K562 (cell line): Measurements from ENCODE around the gene ZNF516. TPM values are rescaled to one million over a fixed set of nuclear protein-coding genes. Genes with fewer than 3 reads are reported as not detected.

ENCODE experiments used
- ETV6 ChIP-seq, 3 experiments: fragments of 150-350 bp in 1 of 3; sonication (generic) in 1 of 3; formaldehyde crosslinking in 1 of 3; IDR thresholded peaks; 2 replicates each; pipeline versions ENCODE4 v1.6.1 to v1.8.0; 2014 to 2022; ENCODE audit warnings: borderline replicate concordance in 2 of 3, low read depth in 2 of 3, antibody characterized with exemption in 1 of 3, low read length in 1 of 3, mild to moderate bottlenecking in 1 of 3, missing genetic modification reagents in 1 of 3
- FOSL1 ChIP-seq: fragments of 200-800 bp; sonication (Bioruptor generic); conservative IDR thresholded peaks from 2 replicates; pipeline ENCODE4 v1.6.1; 2016; ENCODE audit warnings: missing genetic modification characterization, missing compliant biosample characterization
- FOXK2 ChIP-seq, 2 experiments: fragments of 450-650 bp; IDR thresholded peaks in 1 of 2; conservative IDR thresholded peaks in 1 of 2; 2 replicates each; pipeline ENCODE4 v1.6.1; 2016; ENCODE audit warnings: low read depth in 2 of 2, mild to moderate bottlenecking in 1 of 2
- RBFOX2 ChIP-seq: fragments of 200-400 bp; formaldehyde crosslinking; IDR thresholded peaks from 2 replicates; pipeline ENCODE4 v1.6.1; 2017; ENCODE audit warnings: low read depth, mild to moderate bottlenecking, low read length, moderate library complexity
- ZFPM2 ChIP-seq: fragments of 250-450 bp; sonication (Bioruptor Pico); IDR thresholded peaks from 2 replicates; pipeline ENCODE4 v1.5.1; 2022; ENCODE audit warnings: mild to moderate bottlenecking
- ZKSCAN3 ChIP-seq: fragments of 250-450 bp; sonication (Bioruptor Pico); IDR thresholded peaks from 2 replicates; pipeline ENCODE4 v1.4.0; 2020
- polyA plus RNA-seq, 8 experiments: library from polyadenylated mRNA; depleted of rRNA in 4 of 8; stranded (reverse) in 5 of 8; unstranded in 3 of 8; fragments of >200 nt; fragmentation: Nextera tagmentation in 2 of 8; fragmentation: Illumina TruSeq in 1 of 8; extraction: Ambion mirVana in 2 of 8; extraction: Trizol in 1 of 8; gene quantifications; 2 replicates each; pipeline versions ENCODE4 v1.2.1 to v1.2.3, GENCODE V29; 2011 to 2014; ENCODE audit warnings: inconsistent platforms in 1 of 8, missing spikeins in 1 of 8
- total RNA-seq, 7 experiments: library from RNA; depleted of rRNA in 6 of 7; stranded (reverse); fragments of >200 nt in 6 of 7; fragmentation: Illumina TruSeq in 2 of 7; extraction: Trizol in 2 of 7; gene quantifications; 2 replicates each; pipeline versions ENCODE4 v1.2.1 to v1.2.3, GENCODE V29; 2011 to 2021; ENCODE audit warnings: low replicate concordance in 1 of 7
- TF ChIP-seq, protein P1 (sequence below): fragments of 200-600 bp; sonication (generic); IDR thresholded peaks from one replicate; pipeline ENCODE4 v1.6.1; 2012; ENCODE audit warnings: mild to moderate bottlenecking, low read depth, low read length, inconsistent platforms
- TF ChIP-seq, protein P2 (sequence below), 2 experiments: fragments of 250-450 bp in 1 of 2; fragments of 450-650 bp in 1 of 2; sonication (Bioruptor Pico) in 1 of 2; IDR thresholded peaks; 2 replicates each; pipeline versions ENCODE4 v1.6.1 to v1.8.0; 2016 to 2021; ENCODE audit warnings: mild to moderate bottlenecking in 2 of 2, moderate library complexity in 2 of 2, missing compliant biosample characterization in 1 of 2, missing genetic modification characterization in 1 of 2
- TF ChIP-seq, protein P3 (sequence below): sonication (generic); formaldehyde crosslinking; IDR thresholded peaks from 2 replicates; pipeline ENCODE4 v1.8.0; 2023; ENCODE audit warnings: missing genetic modification reagents, mild to moderate bottlenecking, borderline replicate concordance

ZNF516 gene
- total and polyA plus RNA-seq, 9 of the 15 experiments (the other 6 are each of a cell fraction or from before 2014, with no cell fraction given), result 0.04 to 0.20 (median 0.08) TPM; not detected in 3

DNA sequence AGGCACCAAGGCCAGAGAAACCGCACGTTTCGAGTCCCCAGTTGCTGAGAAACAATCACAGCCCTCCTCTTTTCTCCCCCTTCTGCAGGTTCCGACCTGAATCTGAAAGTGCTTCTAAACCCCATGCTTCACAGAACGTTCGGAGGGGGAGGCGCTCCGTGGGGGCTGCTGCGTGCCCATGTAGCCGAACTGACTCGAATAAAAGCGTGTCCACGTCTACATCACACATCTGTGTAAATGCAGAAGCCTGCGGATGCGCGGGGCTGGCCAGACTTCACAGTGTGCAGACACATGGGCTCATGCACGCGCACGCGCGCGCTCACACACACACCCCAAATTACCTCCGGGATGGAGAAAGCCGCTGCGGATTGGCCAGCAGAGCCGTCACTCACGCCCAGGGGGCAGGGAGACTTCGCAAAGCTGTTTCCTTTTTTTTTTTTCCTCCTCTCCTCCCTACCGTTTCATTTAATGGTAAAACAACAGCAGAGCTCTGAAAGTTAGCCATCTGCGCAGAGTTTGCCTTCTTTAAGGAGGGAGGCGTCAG, 2.3 kb downstream of the ZNF516 start (continued):
- TF ChIP-seq, protein P1, sequence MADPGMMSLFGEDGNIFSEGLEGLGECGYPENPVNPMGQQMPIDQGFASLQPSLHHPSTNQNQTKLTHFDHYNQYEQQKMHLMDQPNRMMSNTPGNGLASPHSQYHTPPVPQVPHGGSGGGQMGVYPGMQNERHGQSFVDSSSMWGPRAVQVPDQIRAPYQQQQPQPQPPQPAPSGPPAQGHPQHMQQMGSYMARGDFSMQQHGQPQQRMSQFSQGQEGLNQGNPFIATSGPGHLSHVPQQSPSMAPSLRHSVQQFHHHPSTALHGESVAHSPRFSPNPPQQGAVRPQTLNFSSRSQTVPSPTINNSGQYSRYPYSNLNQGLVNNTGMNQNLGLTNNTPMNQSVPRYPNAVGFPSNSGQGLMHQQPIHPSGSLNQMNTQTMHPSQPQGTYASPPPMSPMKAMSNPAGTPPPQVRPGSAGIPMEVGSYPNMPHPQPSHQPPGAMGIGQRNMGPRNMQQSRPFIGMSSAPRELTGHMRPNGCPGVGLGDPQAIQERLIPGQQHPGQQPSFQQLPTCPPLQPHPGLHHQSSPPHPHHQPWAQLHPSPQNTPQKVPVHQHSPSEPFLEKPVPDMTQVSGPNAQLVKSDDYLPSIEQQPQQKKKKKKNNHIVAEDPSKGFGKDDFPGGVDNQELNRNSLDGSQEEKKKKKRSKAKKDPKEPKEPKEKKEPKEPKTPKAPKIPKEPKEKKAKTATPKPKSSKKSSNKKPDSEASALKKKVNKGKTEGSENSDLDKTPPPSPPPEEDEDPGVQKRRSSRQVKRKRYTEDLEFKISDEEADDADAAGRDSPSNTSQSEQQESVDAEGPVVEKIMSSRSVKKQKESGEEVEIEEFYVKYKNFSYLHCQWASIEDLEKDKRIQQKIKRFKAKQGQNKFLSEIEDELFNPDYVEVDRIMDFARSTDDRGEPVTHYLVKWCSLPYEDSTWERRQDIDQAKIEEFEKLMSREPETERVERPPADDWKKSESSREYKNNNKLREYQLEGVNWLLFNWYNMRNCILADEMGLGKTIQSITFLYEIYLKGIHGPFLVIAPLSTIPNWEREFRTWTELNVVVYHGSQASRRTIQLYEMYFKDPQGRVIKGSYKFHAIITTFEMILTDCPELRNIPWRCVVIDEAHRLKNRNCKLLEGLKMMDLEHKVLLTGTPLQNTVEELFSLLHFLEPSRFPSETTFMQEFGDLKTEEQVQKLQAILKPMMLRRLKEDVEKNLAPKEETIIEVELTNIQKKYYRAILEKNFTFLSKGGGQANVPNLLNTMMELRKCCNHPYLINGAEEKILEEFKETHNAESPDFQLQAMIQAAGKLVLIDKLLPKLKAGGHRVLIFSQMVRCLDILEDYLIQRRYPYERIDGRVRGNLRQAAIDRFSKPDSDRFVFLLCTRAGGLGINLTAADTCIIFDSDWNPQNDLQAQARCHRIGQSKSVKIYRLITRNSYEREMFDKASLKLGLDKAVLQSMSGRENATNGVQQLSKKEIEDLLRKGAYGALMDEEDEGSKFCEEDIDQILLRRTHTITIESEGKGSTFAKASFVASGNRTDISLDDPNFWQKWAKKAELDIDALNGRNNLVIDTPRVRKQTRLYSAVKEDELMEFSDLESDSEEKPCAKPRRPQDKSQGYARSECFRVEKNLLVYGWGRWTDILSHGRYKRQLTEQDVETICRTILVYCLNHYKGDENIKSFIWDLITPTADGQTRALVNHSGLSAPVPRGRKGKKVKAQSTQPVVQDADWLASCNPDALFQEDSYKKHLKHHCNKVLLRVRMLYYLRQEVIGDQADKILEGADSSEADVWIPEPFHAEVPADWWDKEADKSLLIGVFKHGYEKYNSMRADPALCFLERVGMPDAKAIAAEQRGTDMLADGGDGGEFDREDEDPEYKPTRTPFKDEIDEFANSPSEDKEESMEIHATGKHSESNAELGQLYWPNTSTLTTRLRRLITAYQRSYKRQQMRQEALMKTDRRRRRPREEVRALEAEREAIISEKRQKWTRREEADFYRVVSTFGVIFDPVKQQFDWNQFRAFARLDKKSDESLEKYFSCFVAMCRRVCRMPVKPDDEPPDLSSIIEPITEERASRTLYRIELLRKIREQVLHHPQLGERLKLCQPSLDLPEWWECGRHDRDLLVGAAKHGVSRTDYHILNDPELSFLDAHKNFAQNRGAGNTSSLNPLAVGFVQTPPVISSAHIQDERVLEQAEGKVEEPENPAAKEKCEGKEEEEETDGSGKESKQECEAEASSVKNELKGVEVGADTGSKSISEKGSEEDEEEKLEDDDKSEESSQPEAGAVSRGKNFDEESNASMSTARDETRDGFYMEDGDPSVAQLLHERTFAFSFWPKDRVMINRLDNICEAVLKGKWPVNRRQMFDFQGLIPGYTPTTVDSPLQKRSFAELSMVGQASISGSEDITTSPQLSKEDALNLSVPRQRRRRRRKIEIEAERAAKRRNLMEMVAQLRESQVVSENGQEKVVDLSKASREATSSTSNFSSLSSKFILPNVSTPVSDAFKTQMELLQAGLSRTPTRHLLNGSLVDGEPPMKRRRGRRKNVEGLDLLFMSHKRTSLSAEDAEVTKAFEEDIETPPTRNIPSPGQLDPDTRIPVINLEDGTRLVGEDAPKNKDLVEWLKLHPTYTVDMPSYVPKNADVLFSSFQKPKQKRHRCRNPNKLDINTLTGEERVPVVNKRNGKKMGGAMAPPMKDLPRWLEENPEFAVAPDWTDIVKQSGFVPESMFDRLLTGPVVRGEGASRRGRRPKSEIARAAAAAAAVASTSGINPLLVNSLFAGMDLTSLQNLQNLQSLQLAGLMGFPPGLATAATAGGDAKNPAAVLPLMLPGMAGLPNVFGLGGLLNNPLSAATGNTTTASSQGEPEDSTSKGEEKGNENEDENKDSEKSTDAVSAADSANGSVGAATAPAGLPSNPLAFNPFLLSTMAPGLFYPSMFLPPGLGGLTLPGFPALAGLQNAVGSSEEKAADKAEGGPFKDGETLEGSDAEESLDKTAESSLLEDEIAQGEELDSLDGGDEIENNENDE, result no peak
- TF ChIP-seq FOSL1 (tag) (no peak), FOXK2 (conservative IDR thresholded peaks at IDR 0.05 in 1 of 2, IDR thresholded peaks at IDR 0.05 in 1 of 2; ENCODE audit: low read depth in 2 of 2) (no peak), ZKSCAN3 (CRISPR knock-in tag) (no peak), ETV6 (IDR thresholded peaks at IDR 0.05; ENCODE audit: borderline replicate concordance in 1 of 2, low read depth in 2 of 2, low read length in 1 of 2) (no peak), ETV6 (CRISPR knock-in tag; IDR thresholded peaks at IDR 0.05; ENCODE audit: borderline replicate concordance) (no peak), ZFPM2 (CRISPR knock-in tag) (no peak), RBFOX2 (no peak)
- TF ChIP-seq, protein P2, sequence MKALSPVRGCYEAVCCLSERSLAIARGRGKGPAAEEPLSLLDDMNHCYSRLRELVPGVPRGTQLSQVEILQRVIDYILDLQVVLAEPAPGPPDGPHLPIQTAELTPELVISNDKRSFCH (CRISPR knock-in tag; IDR thresholded peaks at IDR 0.05), result no peak
- TF ChIP-seq, protein P2 (tag; IDR thresholded peaks at IDR 0.05), result no peak
- TF ChIP-seq, protein P3, sequence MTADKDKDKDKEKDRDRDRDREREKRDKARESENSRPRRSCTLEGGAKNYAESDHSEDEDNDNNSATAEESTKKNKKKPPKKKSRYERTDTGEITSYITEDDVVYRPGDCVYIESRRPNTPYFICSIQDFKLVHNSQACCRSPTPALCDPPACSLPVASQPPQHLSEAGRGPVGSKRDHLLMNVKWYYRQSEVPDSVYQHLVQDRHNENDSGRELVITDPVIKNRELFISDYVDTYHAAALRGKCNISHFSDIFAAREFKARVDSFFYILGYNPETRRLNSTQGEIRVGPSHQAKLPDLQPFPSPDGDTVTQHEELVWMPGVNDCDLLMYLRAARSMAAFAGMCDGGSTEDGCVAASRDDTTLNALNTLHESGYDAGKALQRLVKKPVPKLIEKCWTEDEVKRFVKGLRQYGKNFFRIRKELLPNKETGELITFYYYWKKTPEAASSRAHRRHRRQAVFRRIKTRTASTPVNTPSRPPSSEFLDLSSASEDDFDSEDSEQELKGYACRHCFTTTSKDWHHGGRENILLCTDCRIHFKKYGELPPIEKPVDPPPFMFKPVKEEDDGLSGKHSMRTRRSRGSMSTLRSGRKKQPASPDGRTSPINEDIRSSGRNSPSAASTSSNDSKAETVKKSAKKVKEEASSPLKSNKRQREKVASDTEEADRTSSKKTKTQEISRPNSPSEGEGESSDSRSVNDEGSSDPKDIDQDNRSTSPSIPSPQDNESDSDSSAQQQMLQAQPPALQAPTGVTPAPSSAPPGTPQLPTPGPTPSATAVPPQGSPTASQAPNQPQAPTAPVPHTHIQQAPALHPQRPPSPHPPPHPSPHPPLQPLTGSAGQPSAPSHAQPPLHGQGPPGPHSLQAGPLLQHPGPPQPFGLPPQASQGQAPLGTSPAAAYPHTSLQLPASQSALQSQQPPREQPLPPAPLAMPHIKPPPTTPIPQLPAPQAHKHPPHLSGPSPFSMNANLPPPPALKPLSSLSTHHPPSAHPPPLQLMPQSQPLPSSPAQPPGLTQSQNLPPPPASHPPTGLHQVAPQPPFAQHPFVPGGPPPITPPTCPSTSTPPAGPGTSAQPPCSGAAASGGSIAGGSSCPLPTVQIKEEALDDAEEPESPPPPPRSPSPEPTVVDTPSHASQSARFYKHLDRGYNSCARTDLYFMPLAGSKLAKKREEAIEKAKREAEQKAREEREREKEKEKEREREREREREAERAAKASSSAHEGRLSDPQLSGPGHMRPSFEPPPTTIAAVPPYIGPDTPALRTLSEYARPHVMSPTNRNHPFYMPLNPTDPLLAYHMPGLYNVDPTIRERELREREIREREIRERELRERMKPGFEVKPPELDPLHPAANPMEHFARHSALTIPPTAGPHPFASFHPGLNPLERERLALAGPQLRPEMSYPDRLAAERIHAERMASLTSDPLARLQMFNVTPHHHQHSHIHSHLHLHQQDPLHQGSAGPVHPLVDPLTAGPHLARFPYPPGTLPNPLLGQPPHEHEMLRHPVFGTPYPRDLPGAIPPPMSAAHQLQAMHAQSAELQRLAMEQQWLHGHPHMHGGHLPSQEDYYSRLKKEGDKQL, result no peak
